Esophagus muscularis mucosa (tissue), 4 donors: Measurements from ENCODE around the gene ADH7. TPM values are rescaled to one million over a fixed set of nuclear protein-coding genes. Genes with fewer than 3 reads are reported as not detected.

Source experiments
- DNase-seq: peaks from one replicate; pipeline ENCODE4 v3.0.0-alpha.2; 2017; ENCODE audit errors: extremely low spot score
- H3K27ac ChIP-seq, 4 donors: fragments of 200-600 bp; sonication (generic); replicated peaks in 1 of 4; 1 replicate in 3 of 4; 2 replicates in 1 of 4; pipeline ENCODE4 v1.5.1; 2016 to 2019; ENCODE audit warnings: mild to moderate bottlenecking in 1 of 4
- H3K27me3 ChIP-seq, 4 donors: fragments of 200-600 bp; sonication (generic); one replicate each; pipeline versions ENCODE4 v1.5.1 to v1.6.0; 2016 to 2019
- H3K36me3 ChIP-seq, 4 donors: fragments of 200-600 bp; sonication (generic); one replicate each; pipeline ENCODE4 v1.5.1; 2016 to 2019
- H3K4me1 ChIP-seq, 4 donors: fragments of 200-600 bp; sonication (generic); one replicate each; pipeline ENCODE4 v1.5.1; 2016 to 2019
- H3K4me3 ChIP-seq, 4 donors: fragments of 200-600 bp; sonication (generic); 1 replicate in 2 of 4; 2 replicates in 2 of 4; pipeline ENCODE4 v1.5.1; 2016 to 2019; ENCODE audit warnings: mild to moderate bottlenecking in 4 of 4, moderate library complexity in 1 of 4
- H3K9me3 ChIP-seq, 4 donors: fragments of 200-600 bp; sonication (generic); 1 replicate in 3 of 4; 2 replicates in 1 of 4; pipeline ENCODE4 v1.5.1; 2016 to 2019
- EP300 ChIP-seq: sonication (generic); formaldehyde crosslinking; IDR thresholded peaks from one replicate; pipeline ENCODE4 v1.6.1; 2017; ENCODE audit warnings: antibody characterized with exemption
- POLR2A ChIP-seq: fragments of 450-650 bp; IDR thresholded peaks from one replicate; pipeline ENCODE4 v1.6.1; 2017; ENCODE audit warnings: antibody characterized with exemption, moderate library complexity, mild to moderate bottlenecking, low read depth
- POLR2AphosphoS5 ChIP-seq, 2 donors: sonication (generic); formaldehyde crosslinking; IDR thresholded peaks; one replicate each; pipeline ENCODE4 v1.6.1; 2017; ENCODE audit warnings: antibody characterized with exemption in 2 of 2
- WGBS: methylation state at CpG from one replicate; pipeline ENCODE4 v1.1.5; 2018; 5-methylcytosine and 5-hydroxymethylcytosine counted together
- intact Hi-C: fragments of 100-400 bp; cut with DNase I; formaldehyde crosslinking; loops from one replicate; pipeline ENCODE4 v1.15.1; 2023
- total RNA-seq, 4 donors: library from RNA; depleted of rRNA; stranded (reverse); fragments of >200 nt; gene quantifications; one replicate each; pipeline versions ENCODE4 v1.1.0 to v1.2.1, GENCODE V29; 2016
- TF ChIP-seq, protein P1 (sequence below), 3 experiments: fragments of 200-600 bp in 2 of 3; fragments of 450-650 bp in 1 of 3; sonication (generic) in 2 of 3; IDR thresholded peaks; one replicate each; pipeline ENCODE4 v1.5.1; 2017 to 2019; ENCODE audit warnings: antibody characterized with exemption in 3 of 3, mild to moderate bottlenecking in 2 of 3, moderate library complexity in 1 of 3

Gene ADH7
- total RNA-seq, 4 donors from 2014 or later: not detected

DNA sequence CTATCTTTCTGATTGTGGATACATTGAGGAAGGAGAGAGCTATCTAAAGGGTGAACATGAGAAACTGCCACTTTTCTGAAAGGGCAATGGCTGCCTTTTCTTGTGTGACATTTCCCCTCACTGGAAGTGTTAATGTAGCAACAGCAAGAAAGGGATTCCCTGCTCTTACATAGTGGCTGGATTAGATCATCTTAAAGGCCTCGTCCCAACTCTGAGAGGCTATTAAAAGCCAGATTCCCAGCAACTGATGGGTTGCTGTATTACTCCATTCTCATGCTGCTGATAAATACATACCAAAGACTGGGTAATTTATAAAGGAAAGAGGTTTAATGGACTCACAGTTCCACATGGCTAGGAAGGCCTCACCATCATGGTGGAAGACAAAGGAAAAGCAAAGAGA lies 33.7 kb upstream of the ADH7 start:
- Histone ChIP-seq H3K36me3 (no peaks in the 10 kb centered on the region), H3K9me3 (no peaks in the 10 kb centered on the region), H3K27me3 (no peaks in the 10 kb centered on the region), H3K4me1 (no peaks in the 10 kb centered on the region), H3K27ac (no peak overlapping the region), H3K4me3 (no peak overlapping the region)
- TF ChIP-seq EP300: no peak
- TF ChIP-seq, protein P1, sequence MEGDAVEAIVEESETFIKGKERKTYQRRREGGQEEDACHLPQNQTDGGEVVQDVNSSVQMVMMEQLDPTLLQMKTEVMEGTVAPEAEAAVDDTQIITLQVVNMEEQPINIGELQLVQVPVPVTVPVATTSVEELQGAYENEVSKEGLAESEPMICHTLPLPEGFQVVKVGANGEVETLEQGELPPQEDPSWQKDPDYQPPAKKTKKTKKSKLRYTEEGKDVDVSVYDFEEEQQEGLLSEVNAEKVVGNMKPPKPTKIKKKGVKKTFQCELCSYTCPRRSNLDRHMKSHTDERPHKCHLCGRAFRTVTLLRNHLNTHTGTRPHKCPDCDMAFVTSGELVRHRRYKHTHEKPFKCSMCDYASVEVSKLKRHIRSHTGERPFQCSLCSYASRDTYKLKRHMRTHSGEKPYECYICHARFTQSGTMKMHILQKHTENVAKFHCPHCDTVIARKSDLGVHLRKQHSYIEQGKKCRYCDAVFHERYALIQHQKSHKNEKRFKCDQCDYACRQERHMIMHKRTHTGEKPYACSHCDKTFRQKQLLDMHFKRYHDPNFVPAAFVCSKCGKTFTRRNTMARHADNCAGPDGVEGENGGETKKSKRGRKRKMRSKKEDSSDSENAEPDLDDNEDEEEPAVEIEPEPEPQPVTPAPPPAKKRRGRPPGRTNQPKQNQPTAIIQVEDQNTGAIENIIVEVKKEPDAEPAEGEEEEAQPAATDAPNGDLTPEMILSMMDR (IDR thresholded peaks at IDR 0.05): no peak
- no peak for TF ChIP-seq POLR2A
- no peak for TF ChIP-seq POLR2AphosphoS5 (IDR thresholded peaks at IDR 0.05)
- no peak for DNase-seq
- WGBS: 38% methylated on average over 1 of the region's 1 CpG
- intact Hi-C loops: loop anchor here (10.0 kb wide), 3 partner anchors 414 to 1004 kb away; no protein-coding TSS in a partner anchor

DNA sequence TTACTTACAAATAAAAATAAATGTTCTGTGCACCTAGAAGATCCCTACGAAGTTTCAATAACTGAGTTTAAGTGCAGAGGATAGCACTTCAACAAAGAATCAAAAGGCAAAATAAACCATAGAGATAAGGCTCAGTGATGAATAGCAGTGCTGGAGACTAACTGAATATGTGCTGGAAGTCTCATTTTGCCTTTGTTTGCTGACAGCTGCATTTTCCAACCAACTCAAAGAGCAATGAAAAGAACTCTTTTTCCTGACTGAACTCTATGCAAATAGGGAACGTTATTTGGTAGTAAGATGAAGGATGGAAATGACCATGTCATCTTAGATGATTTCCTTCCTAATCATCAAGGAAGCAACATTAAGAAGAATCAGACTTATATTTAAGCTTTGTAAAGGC lies 32.7 kb upstream of the ADH7 start:
- Histone ChIP-seq H3K4me3 (no peak overlapping the region), H3K36me3 (no peaks in the 10 kb centered on the region), H3K27me3 (no peaks in the 10 kb centered on the region), H3K9me3 (no peaks in the 10 kb centered on the region), H3K27ac (no peak overlapping the region), H3K4me1 (peaks cover 0 to 4% (median 0%) of the 10 kb centered on the region in 4 donors)
- no peak for TF ChIP-seq EP300
- no peak for TF ChIP-seq POLR2AphosphoS5 (IDR thresholded peaks at IDR 0.05)
- no peak for TF ChIP-seq POLR2A
- TF ChIP-seq, protein P1 (IDR thresholded peaks at IDR 0.05): no peak
- DNase-seq: no peak
- 63% methylated on average over 2 of the region's 2 CpGs for WGBS
- intact Hi-C loops: loop anchor here (10.0 kb wide), 3 partner anchors 413 to 1003 kb away; no protein-coding TSS in a partner anchor

DNA sequence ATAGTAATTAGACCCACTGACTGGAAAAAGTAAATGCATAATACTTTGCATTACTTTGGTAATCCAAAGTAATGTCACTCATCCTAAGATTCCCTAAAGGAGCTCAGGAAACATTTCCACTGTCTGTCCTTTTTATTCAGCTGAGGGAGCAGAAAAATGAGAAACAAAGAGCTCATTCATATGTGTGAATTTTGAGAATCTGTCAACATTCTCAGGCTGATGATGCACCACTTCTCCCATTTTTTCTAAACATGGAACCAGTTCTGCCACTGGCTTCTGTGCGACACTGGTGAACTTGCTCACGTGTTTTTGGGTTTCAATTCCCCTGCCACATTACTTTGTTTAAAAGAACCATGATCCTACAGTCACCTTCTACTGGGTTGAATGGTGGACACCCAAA lies 28.4 kb upstream of the ADH7 start:
- intact Hi-C loops: loop anchor here (5.0 to 10.0 kb wide), 5 partner anchors 266 to 999 kb away; no protein-coding TSS in a partner anchor
- WGBS: 79% methylated on average over 2 of the region's 2 CpGs
- Histone ChIP-seq H3K27me3 (no peaks in the 10 kb centered on the region), H3K4me1 (peaks cover 0 to 8% (median 0%) of the 10 kb centered on the region in 4 donors), H3K9me3 (no peaks in the 10 kb centered on the region), H3K4me3 (no peak overlapping the region), H3K27ac (no peak overlapping the region), H3K36me3 (no peaks in the 10 kb centered on the region)
- no peak for DNase-seq
- TF ChIP-seq POLR2A (no peak), POLR2AphosphoS5 (IDR thresholded peaks at IDR 0.05) (no peak), EP300 (no peak)
- TF ChIP-seq, protein P1 (IDR thresholded peaks at IDR 0.05): no peak

DNA sequence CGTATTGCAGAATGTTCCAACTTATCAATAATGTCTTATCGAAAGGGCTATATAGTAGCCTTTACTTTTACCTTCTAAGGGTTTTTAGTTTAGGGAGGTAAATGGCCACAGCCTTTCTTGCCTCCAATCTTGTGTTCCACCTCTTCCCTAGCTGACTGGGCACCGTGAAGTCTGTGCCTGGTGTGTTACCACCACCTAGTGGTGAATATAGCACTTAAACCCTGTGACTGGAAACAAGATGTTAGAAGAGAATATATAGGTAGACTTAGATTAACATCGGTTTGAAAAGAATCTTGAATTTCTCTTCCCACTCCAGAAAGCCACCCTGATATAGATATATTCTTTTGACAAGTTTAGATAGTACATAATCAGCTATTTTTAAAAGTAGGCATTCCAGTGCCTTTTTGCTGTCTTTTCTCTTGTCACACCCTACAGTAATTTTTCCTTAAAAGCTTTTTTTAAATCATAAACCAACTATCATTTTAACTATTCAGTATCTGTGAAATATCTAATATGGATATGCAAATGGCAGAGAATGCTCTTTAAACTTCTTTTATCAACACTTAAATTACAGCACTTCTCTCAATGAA lies 27.8 kb upstream of the ADH7 start:
- 26% methylated on average over 4 of the region's 4 CpGs for WGBS
- intact Hi-C loops: loop anchor here (5.0 to 10.0 kb wide), 5 partner anchors 266 to 998 kb away; no protein-coding TSS in a partner anchor
- H3K4me3 ChIP-seq: no peak overlapping the region
- no peak for DNase-seq
- no peaks in the 10 kb centered on the region for H3K9me3 ChIP-seq
- H3K4me1 ChIP-seq: peaks cover 0 to 8% (median 0%) of the 10 kb centered on the region in 4 donors
- TF ChIP-seq POLR2A: no peak
- TF ChIP-seq, protein P1 (IDR thresholded peaks at IDR 0.05): peak; percentile 74 to 86 (median 78)
- H3K27me3 ChIP-seq: no peaks in the 10 kb centered on the region
- no peak overlapping the region for H3K27ac ChIP-seq
- no peaks in the 10 kb centered on the region for H3K36me3 ChIP-seq
